HFFc6 (cell line): ENCODE results near the gene ITGB8. TPM values are rescaled to one million over a fixed set of nuclear protein-coding genes. Genes with fewer than 3 reads are reported as not detected.

Experiments
- DNase-seq: peaks from one replicate; pipeline ENCODE4 v3.0.0-alpha.2; 2018
- H3K27ac Mint-ChIP-seq: 2 replicates; pipeline ENCODE4 v1.8.0; 2020; ENCODE audit warnings: mild to moderate bottlenecking, mixed read lengths
- H3K27me3 Mint-ChIP-seq: 2 replicates; pipeline ENCODE4 v1.8.0; 2021; ENCODE audit warnings: mild to moderate bottlenecking, moderate library complexity, mixed read lengths; ENCODE audit not compliant: insufficient read depth
- H3K36me3 Mint-ChIP-seq: 2 replicates; pipeline ENCODE4 v1.8.0; 2021; ENCODE audit warnings: low read depth, mixed read lengths
- H3K4me1 Mint-ChIP-seq: 2 replicates; pipeline ENCODE4 v1.8.0; 2020; ENCODE audit warnings: low read depth, mixed read lengths
- H3K4me3 Mint-ChIP-seq: 2 replicates; pipeline ENCODE4 v1.8.0; 2020; ENCODE audit warnings: mild to moderate bottlenecking, moderate library complexity, mixed read lengths
- H3K9me3 Mint-ChIP-seq: 2 replicates; pipeline ENCODE4 v1.8.0; 2020; ENCODE audit warnings: mild to moderate bottlenecking, mixed read lengths
- CTCF ChIP-seq: fragments of 200-600 bp; sonication (generic); IDR thresholded peaks from 2 replicates; pipeline ENCODE4 v1.5.0; 2021; ENCODE audit warnings: antibody characterized with exemption, mild to moderate bottlenecking
- total RNA-seq, 6 experiments: library from RNA; stranded (reverse); fragmentation: NEBNext Ultra II Directional; extraction: Animal tissue kit (Norgen Biotek cat#: 25700); gene quantifications; 2 replicates in 1 of 6; 3 replicates in 5 of 6; pipeline ENCODE4 v1.2.3, GENCODE V29; 2021

The ITGB8 gene
- total RNA-seq, 6 experiments from 2014 or later, result not detected

GRCh38 chr7:20328027-20328426, 2.7 kb upstream of the ITGB8 start:
- Mint-ChIP-seq H3K27me3 (peaks cover 8% of the 10 kb centered on the region), H3K4me3 (no peak overlapping the region), H3K36me3 (no peaks in the 10 kb centered on the region), H3K4me1 (peaks cover 23% of the 10 kb centered on the region), H3K27ac (no peak overlapping the region), H3K9me3 (no peaks in the 10 kb centered on the region)
- no peak for DNase-seq
- TF ChIP-seq CTCF, result no peak

- DNase-seq, result no peak
- H3K4me3 Mint-ChIP-seq, result no peak overlapping the region
These were observed 2.0 kb upstream of the ITGB8 start for GRCh38 chr7:20328692-20329091.

GRCh38 chr7:20329389-20330238, 1.1 kb upstream of the ITGB8 start:
- peak; percentile 34 for TF ChIP-seq CTCF
- DNase-seq, result peak; percentile 39
- H3K4me1 Mint-ChIP-seq, result peaks cover 23% of the 10 kb centered on the region
- peak overlapping the region; percentile 93 for H3K4me3 Mint-ChIP-seq
- H3K36me3 Mint-ChIP-seq, result no peaks in the 10 kb centered on the region
- H3K9me3 Mint-ChIP-seq, result no peaks in the 10 kb centered on the region
- peaks cover 8% of the 10 kb centered on the region for H3K27me3 Mint-ChIP-seq
- peak overlapping the region; percentile 78 for H3K27ac Mint-ChIP-seq

More at GRCh38 chr7:20328692-20329091, 2.0 kb upstream of the ITGB8 start:
- TF ChIP-seq CTCF, result no peak
- H3K9me3 Mint-ChIP-seq, result no peaks in the 10 kb centered on the region
- H3K27ac Mint-ChIP-seq, result no peak overlapping the region
- peaks cover 23% of the 10 kb centered on the region for H3K4me1 Mint-ChIP-seq
- peaks cover 8% of the 10 kb centered on the region for H3K27me3 Mint-ChIP-seq
- no peaks in the 10 kb centered on the region for H3K36me3 Mint-ChIP-seq

- Mint-ChIP-seq H3K4me3 (peak overlapping the region; percentile 93), H3K4me1 (peaks cover 23% of the 10 kb centered on the region), H3K36me3 (no peaks in the 10 kb centered on the region), H3K27ac (no peak overlapping the region), H3K27me3 (peaks cover 11% of the 10 kb centered on the region), H3K9me3 (no peaks in the 10 kb centered on the region)
- DNase-seq, result no peak
- TF ChIP-seq CTCF, result no peak
These were observed 519 bp downstream of the ITGB8 start for GRCh38 chr7:20330928-20331909.

- DNase-seq, result no peak
- Mint-ChIP-seq H3K4me1 (peaks cover 23% of the 10 kb centered on the region), H3K27ac (no peak overlapping the region), H3K36me3 (no peaks in the 10 kb centered on the region), H3K27me3 (peaks cover 11% of the 10 kb centered on the region), H3K4me3 (peak overlapping the region; percentile 71), H3K9me3 (no peaks in the 10 kb centered on the region)
- no peak for TF ChIP-seq CTCF
These were observed 1.5 kb downstream of the ITGB8 start for GRCh38 chr7:20331910-20332813.
